Measurements from ENCODE around the gene PBX4. TPM values are rescaled to one million over a fixed set of nuclear protein-coding genes. Genes with fewer than 3 reads are reported as not detected.

Gene PBX4
- total and polyA plus RNA-seq, 2 of the 8 experiments (the other 6 are each of a cell fraction or from before 2014, with no cell fraction given), result 3.4 to 3.8 TPM

DNA sequence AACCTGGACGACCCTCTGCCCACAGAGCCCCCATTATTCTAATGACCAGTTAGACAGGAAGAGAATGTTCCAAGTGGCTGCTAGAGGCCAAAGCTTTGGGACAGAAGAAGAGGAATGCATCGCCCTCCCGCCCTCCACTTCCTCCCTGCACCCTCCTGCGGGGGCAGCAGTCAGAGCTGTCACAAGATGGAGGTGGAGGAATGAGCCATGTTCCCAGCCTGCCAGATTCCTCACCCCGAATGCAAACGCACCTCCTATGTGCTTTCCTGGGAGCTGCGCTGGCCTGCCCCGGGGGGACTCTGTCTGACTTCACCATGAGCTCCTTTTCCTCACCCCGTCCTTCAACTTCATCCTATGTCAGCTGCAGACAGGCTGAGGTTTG is 88.1 kb downstream of the PBX4 start (continued):
- TF ChIP-seq PHF8 (conservative IDR thresholded peaks at IDR 0.05; ENCODE audit: low read depth, low read length), result no peak
- TF ChIP-seq RFX5 (IDR thresholded peaks at IDR 0.05; ENCODE audit: borderline replicate concordance, low read depth, low read length), result no peak
- TF ChIP-seq GTF2F1 (IDR thresholded peaks at IDR 0.05; ENCODE audit: borderline replicate concordance, low read depth, low read length), result no peak
- TF ChIP-seq, protein P1, sequence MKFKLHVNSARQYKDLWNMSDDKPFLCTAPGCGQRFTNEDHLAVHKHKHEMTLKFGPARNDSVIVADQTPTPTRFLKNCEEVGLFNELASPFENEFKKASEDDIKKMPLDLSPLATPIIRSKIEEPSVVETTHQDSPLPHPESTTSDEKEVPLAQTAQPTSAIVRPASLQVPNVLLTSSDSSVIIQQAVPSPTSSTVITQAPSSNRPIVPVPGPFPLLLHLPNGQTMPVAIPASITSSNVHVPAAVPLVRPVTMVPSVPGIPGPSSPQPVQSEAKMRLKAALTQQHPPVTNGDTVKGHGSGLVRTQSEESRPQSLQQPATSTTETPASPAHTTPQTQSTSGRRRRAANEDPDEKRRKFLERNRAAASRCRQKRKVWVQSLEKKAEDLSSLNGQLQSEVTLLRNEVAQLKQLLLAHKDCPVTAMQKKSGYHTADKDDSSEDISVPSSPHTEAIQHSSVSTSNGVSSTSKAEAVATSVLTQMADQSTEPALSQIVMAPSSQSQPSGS (IDR thresholded peaks at IDR 0.05; ENCODE audit: low read length), result no peak
- TF ChIP-seq JUN (IDR thresholded peaks at IDR 0.05; ENCODE audit: low read depth, low read length), result no peak
- no peak for TF ChIP-seq GABPA (IDR thresholded peaks at IDR 0.05; ENCODE audit: borderline replicate concordance, insufficient read depth, low read length)
- no peak for TF ChIP-seq FOSL1 (IDR thresholded peaks at IDR 0.05; ENCODE audit: insufficient read depth, low read depth, low read length)
